ENCODE measurements around the gene SEPTIN1. TPM values are rescaled to one million over a fixed set of nuclear protein-coding genes. Genes with fewer than 3 reads are reported as not detected.
"Not testable (repeated sequence)": the region's sequence is repeated elsewhere in the genome, so short reads cannot be mapped to it uniquely, and the experiment has no call there.

SEPTIN1 gene
- total RNA-seq, 4 donors from 2014 or later = 0.52 to 2.3 (median 1.3) TPM; not detected in 1

- H3K27me3 ChIP-seq = no peaks in the 10 kb centered on the region
- WGBS = 74% methylated on average over 16 of the region's 23 CpGs
- TF ChIP-seq EP300 (IDR thresholded peaks at IDR 0.05) (no peak), POLR2AphosphoS5 (IDR thresholded peaks at IDR 0.05) (no peak), POLR2A (IDR thresholded peaks at IDR 0.05) (no peak), CTCF (IDR thresholded peaks at IDR 0.05) (no peak)
- DNase-seq (ENCODE audit: low spot score in 2 of 2) = no peak
- no peaks in the 10 kb centered on the region for H3K9me3 ChIP-seq
- no peak overlapping the region for H3K4me3 ChIP-seq
- H3K27ac ChIP-seq = no peak overlapping the region
- H3K36me3 ChIP-seq = peaks cover 11% of the 10 kb centered on the region
- peaks cover 41% of the 10 kb centered on the region for H3K4me1 ChIP-seq
Observed at GRCh38 chr16:30398661-30399434, 16.5 kb upstream of the SEPTIN1 start.

- no peak for TF ChIP-seq POLR2A (IDR thresholded peaks at IDR 0.05)
- H3K4me1 ChIP-seq = peaks cover 41% of the 10 kb centered on the region
- no peaks in the 10 kb centered on the region for H3K9me3 ChIP-seq
- H3K36me3 ChIP-seq = peaks cover 11% of the 10 kb centered on the region
- WGBS = 93% methylated on average over 25 of the region's 42 CpGs
- no peak overlapping the region for H3K4me3 ChIP-seq
- H3K27ac ChIP-seq = no peak overlapping the region
- DNase-seq (ENCODE audit: low spot score in 2 of 2) = no peak
- H3K27me3 ChIP-seq = no peaks in the 10 kb centered on the region
Observed at GRCh38 chr16:30397776-30398660, 15.7 kb upstream of the SEPTIN1 start.

- Histone ChIP-seq H3K9me3 (no peaks in the 10 kb centered on the region), H3K36me3 (peaks cover 11% of the 10 kb centered on the region), H3K27ac (no peak overlapping the region), H3K27me3 (no peaks in the 10 kb centered on the region), H3K4me1 (peaks cover 41% of the 10 kb centered on the region), H3K4me3 (no peak overlapping the region)
- no peak for TF ChIP-seq POLR2AphosphoS5 (IDR thresholded peaks at IDR 0.05)
- no peak for TF ChIP-seq CTCF (IDR thresholded peaks at IDR 0.05)
- no peak for TF ChIP-seq POLR2A (IDR thresholded peaks at IDR 0.05)
- no peak for TF ChIP-seq EP300 (IDR thresholded peaks at IDR 0.05)
- WGBS = 78% methylated on average over 4 of the region's 4 CpGs
- no peak for DNase-seq (ENCODE audit: low spot score in 2 of 2)
Observed at GRCh38 chr16:30397056-30397455, 14.7 kb upstream of the SEPTIN1 start.

- 71% methylated on average over 4 of the region's 4 CpGs for WGBS
- peaks cover 41% of the 10 kb centered on the region for H3K4me1 ChIP-seq
- DNase-seq (ENCODE audit: low spot score in 2 of 2) = not testable (repeated sequence)
Observed at GRCh38 chr16:30396627-30397026, 14.3 kb upstream of the SEPTIN1 start.

GRCh38 chr16:30395992-30396585, 13.7 kb upstream of the SEPTIN1 start:
- H3K27me3 ChIP-seq = no peaks in the 10 kb centered on the region
- no peak for DNase-seq (ENCODE audit: low spot score in 2 of 2)
- H3K9me3 ChIP-seq = no peaks in the 10 kb centered on the region
- H3K36me3 ChIP-seq = peaks cover 11% of the 10 kb centered on the region
- H3K27ac ChIP-seq = peak overlapping the region; percentile 68
- WGBS = 14% methylated on average over 13 of the region's 13 CpGs
- H3K4me1 ChIP-seq = peaks cover 38% of the 10 kb centered on the region
- TF ChIP-seq POLR2AphosphoS5 (IDR thresholded peaks at IDR 0.05) (no peak), CTCF (IDR thresholded peaks at IDR 0.05) (no peak), EP300 (IDR thresholded peaks at IDR 0.05) (no peak), POLR2A (IDR thresholded peaks at IDR 0.05) (no peak)
- peak overlapping the region; percentile 71 for H3K4me3 ChIP-seq

More at GRCh38 chr16:30396627-30397026, 14.3 kb upstream of the SEPTIN1 start:
- not testable (repeated sequence) for H3K9me3 ChIP-seq, H3K27ac ChIP-seq, H3K4me3 ChIP-seq, H3K27me3 ChIP-seq
- peaks cover 11% of the 10 kb centered on the region for H3K36me3 ChIP-seq

Measured in suprapubic skin (tissue), 4 donors.